ENCODE data around the gene ABLIM2.
"Not testable (repeated sequence)": the region's sequence is repeated elsewhere in the genome, so short reads cannot be mapped to it uniquely, and the experiment has no call there.

Gene ABLIM2

DNA sequence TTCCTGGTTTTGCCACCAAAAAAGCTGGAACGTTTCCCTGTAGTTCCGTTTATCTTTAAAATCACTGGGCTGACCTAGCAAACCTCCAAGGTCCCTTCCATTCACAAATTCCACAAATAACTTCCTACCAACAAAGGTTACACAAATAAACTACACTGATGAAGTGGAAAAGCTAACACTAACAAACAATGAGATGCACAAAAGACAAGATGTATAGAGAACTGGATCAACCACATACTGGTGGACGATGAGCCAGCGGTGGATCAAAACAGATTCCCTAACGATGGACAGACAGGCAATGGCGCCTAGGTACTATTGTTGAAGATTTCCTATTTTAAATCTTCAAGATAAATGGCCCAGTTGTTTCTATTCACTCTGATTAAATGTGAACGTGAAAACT is 234.4 kb downstream of the ABLIM2 start:
- no peak for DNase-seq

DNA sequence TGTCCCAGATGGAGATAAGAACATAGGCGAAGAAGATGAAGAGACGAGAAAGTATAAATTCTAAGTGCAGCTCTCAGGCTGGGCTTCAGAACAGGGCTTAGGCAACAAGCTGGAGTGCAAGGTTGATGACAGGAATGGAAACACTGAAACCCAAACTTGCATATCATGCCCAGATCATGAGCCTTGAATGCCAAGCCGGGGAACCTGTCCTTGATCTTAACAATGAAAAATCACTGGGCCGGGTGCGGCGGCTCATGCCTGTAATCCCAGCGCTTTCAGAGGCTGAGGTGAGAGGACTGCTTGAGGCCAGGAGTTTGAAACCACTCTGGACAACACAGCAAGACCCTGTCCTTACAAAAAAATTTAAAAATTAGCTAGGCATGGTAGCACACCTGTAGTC is 236.1 kb downstream of the ABLIM2 start:
- no peak for DNase-seq

DNA sequence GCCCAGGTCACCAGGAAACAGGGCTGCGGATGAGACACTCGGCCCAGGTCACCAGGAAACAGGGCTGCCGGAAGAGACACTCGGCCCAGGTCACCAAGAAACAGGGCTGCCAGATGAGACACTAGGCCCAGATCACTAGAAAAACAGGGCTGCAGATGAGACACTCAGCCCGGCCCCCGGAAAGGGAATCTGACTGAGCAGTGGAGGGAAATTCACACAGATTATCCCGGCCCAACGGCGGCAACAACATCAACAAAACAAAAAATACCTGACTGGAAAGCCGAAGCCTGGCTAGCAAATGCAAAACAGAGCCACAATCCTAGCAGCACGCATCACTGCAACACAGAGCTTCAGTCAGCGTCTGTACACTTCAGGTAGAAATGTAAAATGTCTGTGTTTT is 239.6 kb downstream of the ABLIM2 start:
- DNase-seq, result no peak

DNA sequence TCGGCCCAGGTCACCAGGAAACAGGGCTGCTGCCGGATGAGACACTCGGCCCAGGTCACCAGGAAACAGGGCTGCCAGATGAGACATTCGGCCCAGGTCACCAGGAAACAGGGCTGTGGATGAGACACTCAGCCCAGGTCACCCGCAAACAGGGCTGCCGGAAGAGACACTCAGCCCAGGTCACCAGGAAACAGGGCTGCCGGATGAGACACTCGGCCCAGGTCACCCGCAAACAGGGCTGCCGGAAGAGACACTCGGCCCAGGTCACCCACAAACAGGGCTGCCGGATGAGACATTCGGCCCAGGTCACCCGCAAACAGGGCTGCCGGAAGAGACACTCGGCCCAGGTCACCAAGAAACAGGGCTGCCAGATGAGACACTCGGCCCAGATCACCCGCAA is 240.4 kb downstream of the ABLIM2 start:
- DNase-seq, result not testable (repeated sequence)

DNA sequence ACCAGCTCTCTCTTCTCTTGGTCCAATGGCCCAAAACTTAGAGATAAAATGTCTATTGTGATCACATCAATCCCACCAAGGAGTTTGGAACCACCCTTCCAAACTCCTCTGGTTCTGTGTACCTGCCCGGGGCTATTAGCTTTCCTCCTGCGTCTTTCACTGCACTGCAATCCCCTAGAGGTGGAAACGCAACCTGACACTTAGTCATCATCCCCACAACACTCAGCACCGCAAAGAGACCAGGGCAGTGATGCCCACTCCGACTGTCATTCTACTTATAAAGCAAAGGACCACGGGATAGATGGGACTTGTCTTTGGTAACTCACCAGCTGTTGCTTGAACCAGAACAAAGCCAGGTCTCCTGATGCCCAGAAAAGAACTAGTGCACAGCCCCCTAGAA is 240.9 kb downstream of the ABLIM2 start:
- DNase-seq, result no peak

DNA sequence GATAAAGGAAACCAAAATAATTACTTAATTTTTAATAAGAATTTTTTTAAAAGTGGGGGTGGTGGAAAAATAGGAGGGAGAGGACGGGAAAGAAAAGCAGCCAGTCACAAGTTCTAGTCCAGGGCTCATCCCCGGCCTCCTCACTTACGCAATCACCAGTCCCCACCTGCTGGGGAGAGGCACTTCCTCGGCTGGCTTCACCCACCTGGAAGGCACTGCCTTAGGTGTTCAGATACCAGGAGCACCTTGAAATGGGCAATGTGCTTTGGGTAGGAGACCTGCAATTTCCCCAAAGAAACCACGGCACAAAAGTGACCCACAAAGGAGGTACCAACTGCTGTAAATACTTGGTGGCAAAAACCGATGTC is 242.8 kb downstream of the ABLIM2 start:
- DNase-seq, result no peak

All from activated gamma-delta T cell treated with Interleukin-2 at 50 U/mL for 16 hours (primary cell).